GM19467 (cell line): ENCODE measurements around the gene CAPN11.

ENCODE experiments used
- ATAC-seq: cut with Tn5 transposase; IDR thresholded peaks from one replicate; pipeline ENCODE4 v1.9.1; 2021; ENCODE audit warnings: mild to moderate bottlenecking, moderate library complexity; ENCODE audit not compliant: unreplicated experiment

CAPN11 gene

GRCh38 chr6:44158770-44159228 lies at the start of gene CAPN11:
TSS of gene CAPN11 (plus strand) at chr6:44158820. CDS start at chr6:44158849, 29 bp downstream.
- no peak for ATAC-seq

GRCh38 chr6:44109212-44109611 lies 49.4 kb upstream of the CAPN11 start:
- no peak for ATAC-seq

- ATAC-seq = no peak
Measured at GRCh38 chr6:44110005-44110676, 48.5 kb upstream of the CAPN11 start.

DNA sequence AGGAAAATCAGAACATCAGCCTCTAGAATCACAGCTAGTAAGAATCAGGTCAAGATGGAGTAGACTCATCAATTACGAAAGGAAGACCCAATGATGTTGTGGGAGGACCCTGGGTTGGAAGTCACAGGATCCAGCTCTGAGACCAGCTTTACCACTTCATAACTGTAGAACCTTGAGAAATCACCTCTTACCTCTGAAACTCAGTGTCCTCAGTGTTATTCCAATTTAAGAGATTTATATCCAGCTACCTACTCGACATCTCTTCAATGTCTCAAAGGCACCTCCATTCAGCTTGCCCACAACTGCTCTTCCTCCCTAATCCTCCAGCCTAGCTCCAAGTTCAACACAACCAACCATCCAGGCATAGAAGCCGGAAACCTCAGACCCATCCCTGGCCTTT lies 47.7 kb upstream of the CAPN11 start:
- ATAC-seq = no peak

DNA sequence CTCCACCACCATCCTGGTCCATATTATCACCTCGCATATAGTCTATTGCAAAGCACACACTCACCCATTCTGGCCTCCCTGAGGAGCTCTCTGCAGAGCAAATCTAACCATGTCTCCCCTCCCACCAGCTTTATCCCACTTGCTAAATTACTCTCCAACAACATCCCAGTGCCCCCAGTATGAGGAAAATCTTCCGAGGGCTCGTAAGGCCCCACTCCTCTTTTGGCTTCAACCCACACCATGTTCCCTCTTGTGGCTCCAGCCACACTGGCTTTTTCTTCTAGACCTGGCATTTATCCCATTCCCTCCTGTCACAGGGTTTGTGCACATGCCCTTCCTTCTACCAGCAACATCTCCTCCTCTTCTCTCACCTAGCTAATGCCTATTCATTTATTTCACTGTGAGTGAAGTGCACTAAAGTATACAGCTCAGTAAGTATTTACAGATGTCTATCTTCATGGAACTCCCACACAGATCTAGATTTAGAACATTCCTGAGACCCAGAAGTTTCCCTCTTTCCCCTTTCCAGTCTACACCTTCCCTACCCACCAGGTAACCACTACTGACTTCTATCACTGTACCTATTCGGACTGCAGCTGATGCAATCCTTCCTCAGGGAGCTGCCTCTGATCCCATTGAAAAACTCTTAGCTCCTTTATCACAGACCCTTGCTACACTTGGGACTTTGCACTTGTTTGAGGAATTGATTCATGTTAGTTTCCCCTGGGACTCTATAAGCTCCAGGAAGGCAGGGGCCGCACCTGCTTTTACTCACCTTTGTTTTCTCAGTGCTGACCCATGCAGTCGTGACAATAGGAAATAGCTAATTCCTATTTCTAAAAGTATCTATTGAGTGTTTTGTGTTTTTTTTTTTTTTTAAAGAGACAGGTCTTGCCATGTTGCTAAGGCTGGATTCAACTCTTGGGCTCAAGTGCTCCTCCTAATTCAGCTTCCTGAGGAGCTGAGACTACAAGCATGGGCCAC lies 46.9 kb upstream of the CAPN11 start:
- no peak for ATAC-seq

- no peak for ATAC-seq
Measured at GRCh38 chr6:44113414-44113813, 45.2 kb upstream of the CAPN11 start.

DNA sequence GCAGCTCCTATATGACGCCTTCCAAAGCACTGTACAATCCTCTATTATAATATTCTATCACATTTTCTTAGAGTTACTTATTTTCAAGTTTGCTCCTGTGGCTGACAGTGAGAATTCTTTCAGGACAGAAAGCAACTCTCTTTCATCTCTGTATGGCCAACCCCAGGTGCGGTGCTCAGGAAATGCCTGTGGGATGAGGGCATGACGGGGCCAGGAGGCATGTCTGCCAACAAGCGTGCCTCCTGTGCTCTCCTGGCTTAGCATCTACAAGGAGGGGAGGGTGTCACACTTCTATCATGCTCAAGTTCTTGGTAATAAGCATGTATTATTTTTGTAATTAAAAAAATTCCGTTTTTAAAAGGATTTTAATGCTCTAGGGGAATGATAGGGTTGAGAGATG lies 42.8 kb upstream of the CAPN11 start:
- ATAC-seq = no peak

DNA sequence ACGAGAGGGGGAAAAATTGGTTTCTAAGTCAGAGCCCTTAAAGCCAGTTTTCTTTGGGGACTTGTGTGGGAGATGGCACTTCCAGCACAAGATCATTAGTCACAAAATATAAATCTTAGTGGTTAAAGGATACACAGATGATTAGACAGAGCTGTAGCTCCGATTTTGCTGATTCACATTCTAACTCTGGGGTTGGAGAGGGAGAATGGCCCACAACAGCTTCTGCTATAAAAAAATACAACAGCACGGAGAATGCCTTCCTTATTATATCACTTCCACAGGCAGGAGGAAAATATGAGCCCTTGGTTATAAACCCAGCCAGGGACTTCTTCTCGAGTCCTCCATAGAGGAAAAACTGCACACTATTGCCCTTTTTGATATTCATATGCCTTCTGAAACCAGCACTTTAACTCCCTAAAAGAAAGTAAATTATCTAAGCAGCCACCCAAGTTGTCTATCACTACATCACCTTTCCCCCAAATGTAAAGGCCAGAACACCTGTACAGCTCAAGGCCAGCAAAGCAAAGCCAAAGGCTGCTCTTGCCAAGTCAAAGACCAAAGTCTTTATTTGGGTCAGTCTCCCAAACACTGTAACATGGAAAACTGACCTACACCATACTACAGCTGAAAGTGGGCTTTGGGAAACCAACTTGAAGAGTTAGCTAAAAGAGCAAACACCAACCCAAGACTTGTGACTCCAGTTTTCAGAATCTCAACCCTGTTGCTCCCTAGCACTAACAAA lies 41.8 kb upstream of the CAPN11 start:
- no peak for ATAC-seq

DNA sequence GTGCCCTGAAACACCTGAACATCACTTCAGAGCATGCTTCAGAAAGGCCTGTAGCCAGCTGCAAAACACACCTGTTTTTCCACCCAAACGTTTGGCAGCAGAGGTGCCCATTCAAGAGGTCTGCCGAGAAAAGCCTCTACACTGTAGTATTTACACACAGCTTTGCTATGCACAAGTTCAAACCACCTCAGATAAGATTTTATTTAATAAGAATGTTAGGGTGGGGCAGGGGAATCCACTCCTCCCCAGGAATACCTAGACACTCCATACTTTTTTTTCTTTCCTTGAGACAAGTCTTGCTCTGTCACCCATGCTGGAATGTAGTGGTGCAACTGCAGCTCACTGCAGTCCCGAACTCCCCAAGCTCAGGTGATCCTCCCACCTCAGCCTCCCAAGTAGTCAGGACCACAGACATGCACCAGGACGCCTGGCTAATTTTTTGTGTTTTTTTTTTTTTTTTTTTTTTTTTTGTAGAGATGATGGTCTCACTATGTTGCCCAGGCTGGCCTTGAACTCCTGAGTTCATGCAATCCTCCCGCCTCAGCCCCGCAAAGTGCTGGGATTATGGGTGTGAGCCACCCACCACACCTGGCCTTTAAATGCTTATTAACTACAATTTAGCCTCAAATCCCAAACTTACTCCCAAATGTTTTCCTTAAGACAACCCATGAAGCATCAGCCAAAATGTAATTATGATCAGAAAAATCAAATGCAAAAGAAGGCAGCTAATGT lies 41.1 kb upstream of the CAPN11 start:
- ATAC-seq = no peak

DNA sequence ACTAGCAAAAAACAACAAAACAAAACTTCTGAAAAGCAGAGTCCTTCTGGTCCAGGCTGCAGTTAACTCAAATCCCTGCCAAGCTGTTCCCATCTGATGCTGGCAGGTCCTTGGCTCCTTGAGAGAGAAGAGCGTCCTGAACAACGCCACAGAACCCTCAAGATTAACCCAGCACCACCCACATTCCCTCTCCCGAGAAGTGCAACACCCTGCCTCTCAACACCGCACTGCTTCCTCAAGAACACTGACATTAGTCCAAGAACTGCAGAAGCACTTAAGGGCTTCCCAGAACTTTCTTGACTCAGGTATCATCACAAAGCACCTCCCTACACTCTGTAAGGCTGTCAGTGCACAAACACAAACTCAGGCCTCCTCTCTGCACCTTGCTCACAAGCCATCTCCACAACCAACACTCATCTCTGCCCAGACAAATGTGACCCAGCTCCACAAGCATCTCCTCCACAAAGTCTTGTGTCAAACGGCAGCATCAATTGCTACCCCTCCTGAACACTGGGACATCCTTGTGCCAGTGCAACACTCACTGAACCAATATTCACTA lies 38.8 kb upstream of the CAPN11 start:
- no peak for ATAC-seq

DNA sequence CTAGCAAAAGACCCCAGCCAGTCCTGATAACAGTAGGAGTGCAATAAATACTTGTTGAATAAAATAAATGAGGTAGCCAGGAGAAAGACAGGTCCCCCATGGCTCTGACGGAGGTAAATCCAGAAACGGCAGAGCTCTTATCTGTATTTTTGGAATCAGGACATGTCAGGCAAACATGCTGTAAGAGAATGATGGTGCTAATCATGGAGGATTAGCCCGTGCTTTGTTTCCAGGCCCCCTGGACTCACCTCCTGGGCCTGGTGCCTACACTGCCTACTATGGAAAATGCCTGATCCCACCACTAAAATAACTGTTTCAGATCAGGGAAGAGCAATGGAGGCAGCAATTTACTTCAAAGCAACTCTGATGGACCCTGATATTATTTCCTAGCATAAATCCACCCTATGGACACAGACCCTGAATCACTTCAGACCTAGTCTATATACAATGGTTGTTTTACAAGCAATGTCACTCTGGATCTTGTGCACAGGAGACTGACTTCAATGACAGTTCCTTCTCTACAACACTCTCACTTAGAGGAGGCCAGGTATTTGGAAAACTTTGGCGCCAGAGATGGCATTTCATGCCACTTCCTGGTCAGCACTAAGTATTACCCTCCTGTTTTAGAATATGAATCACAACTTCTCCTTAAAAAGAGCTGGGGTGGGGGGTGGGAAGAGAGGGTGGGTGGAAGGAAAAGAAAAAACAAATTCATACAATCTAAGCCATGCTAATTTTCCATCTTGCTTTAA lies 37.8 kb upstream of the CAPN11 start:
- ATAC-seq = no peak

DNA sequence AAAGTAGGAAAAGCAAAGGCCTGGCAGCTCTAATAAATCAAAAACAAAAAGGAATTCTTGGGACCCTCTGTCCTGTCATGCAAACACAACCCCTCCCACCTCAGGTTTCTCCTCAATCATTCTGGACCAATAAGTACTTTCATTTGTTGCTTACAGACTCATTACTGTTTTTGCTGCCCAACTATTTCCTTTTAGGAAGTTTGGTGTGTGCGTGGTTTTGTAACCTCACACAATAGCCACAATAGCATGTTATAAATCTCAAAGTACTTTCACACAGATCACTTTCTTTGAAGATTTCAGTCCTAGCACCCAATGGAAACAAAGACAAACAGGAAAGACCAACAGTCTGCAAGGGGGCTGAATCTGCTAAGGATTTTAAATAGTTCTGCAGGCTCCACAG lies 35.8 kb upstream of the CAPN11 start:
- no peak for ATAC-seq

GRCh38 chr6:44123544-44123943 lies 35.1 kb upstream of the CAPN11 start:
- ATAC-seq = no peak

DNA sequence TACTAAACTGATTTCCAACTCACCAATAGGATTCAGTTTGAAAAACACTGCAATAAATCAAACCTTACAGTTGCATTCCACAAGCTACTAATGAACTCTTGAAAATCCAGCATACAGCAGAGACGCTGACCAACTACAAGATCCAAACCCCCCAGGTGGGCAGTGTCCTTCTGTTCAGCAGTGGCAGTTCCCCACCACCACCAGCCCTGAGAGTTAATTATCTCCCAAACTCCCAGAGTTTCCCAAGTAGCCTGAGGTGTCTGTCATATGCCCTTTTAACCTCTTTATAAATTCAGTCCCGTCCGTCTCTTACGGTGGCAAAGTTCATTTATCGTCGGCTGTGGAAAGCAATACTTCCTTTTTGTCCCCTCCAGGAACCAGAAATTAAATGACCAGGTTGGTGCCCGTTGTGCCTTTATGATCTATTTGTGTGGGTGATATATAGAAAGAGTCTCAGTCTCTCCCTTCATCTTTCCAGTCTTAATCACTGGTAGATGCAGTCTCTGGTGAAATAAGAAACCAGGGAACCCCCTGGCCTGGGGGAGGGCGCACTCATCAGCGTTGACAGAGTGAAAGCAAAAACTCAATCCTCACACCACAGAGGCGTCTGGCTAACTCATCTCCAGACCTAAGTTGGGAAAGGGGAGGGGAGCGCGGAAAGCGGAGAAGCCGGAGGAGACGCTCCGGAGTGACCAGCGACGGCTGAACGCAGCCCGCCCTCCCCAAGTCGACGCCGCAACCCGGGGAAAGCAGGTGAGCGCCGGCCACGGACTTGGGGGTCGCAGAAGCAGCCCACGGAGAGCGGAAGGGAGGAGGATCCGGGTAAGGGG lies 32.1 kb upstream of the CAPN11 start:
- no peak for ATAC-seq

- ATAC-seq = peak; percentile 57
Measured at GRCh38 chr6:44127186-44128019, 31.2 kb upstream of the CAPN11 start, which contains the start of the genes MRPL14 and TMEM63B. TSS of gene MRPL14 (minus strand) at chr6:44127452. CDS start at chr6:44116611, 10,841 bp downstream. TSS of gene TMEM63B (plus strand) at chr6:44127554. CDS start at chr6:44134585, 7,031 bp downstream.

- no peak for ATAC-seq
Measured at GRCh38 chr6:44128020-44128917, 30.4 kb upstream of the CAPN11 start.
